ENCODE data around the gene ZNF213. TPM values are rescaled to one million over a fixed set of nuclear protein-coding genes. Genes with fewer than 3 reads are reported as not detected.

The ZNF213 gene
- total RNA-seq, 4 donors from 2014 or later = 3.9 to 14.3 (median 6.4) TPM

GRCh38 chr16:3118846-3119245 is 16.0 kb upstream of the ZNF213 start:
- Histone ChIP-seq H3K27ac (no peak overlapping the region), H3K9me3 (no peaks in the 10 kb centered on the region), H3K4me1 (peaks cover 0 to 21% (median 11%) of the 10 kb centered on the region in 3 donors), H3K27me3 (no peaks in the 10 kb centered on the region), H3K4me3 (no peak overlapping the region), H3K36me3 (peaks cover 13 to 69% (median 37%) of the 10 kb centered on the region in 3 donors)
- 90% methylated on average over 2 of the region's 20 CpGs; no CpG with 5 or more reads in 1 of the 2 donors for WGBS, 2 donors
- DNase-seq = no peak
- no peak for TF ChIP-seq POLR2A (IDR thresholded peaks at IDR 0.05)
- TF ChIP-seq, protein P1, sequence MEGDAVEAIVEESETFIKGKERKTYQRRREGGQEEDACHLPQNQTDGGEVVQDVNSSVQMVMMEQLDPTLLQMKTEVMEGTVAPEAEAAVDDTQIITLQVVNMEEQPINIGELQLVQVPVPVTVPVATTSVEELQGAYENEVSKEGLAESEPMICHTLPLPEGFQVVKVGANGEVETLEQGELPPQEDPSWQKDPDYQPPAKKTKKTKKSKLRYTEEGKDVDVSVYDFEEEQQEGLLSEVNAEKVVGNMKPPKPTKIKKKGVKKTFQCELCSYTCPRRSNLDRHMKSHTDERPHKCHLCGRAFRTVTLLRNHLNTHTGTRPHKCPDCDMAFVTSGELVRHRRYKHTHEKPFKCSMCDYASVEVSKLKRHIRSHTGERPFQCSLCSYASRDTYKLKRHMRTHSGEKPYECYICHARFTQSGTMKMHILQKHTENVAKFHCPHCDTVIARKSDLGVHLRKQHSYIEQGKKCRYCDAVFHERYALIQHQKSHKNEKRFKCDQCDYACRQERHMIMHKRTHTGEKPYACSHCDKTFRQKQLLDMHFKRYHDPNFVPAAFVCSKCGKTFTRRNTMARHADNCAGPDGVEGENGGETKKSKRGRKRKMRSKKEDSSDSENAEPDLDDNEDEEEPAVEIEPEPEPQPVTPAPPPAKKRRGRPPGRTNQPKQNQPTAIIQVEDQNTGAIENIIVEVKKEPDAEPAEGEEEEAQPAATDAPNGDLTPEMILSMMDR (IDR thresholded peaks at IDR 0.05) = no peak
- intact Hi-C loops (cut with DNase I) = no loop called here

DNA sequence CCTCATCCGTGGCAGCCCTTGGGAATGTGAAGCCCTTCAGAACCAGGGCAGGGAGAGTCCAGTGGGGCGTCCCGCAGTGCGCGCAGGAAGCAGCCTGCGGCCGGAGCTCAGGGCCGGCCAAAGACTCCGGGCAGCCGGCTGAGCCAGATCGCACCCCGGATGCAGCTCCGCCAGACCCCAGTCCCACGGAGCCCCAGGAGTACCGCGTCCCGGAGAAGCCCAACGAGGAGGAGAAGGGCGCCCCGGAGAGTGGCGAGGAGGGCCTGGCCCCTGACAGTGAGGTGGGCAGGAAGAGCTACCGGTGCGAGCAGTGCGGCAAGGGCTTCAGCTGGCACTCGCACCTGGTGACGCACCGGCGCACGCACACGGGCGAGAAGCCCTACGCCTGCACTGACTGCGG is 15.5 kb upstream of the ZNF213 start:
- intact Hi-C loops (cut with DNase I) = no loop called here
- 87 to 97% methylated on average over 3 to 6 of the region's 33 CpGs for WGBS, 2 donors
- peaks cover 13 to 65% (median 37%) of the 10 kb centered on the region in 3 donors for H3K36me3 ChIP-seq

DNA sequence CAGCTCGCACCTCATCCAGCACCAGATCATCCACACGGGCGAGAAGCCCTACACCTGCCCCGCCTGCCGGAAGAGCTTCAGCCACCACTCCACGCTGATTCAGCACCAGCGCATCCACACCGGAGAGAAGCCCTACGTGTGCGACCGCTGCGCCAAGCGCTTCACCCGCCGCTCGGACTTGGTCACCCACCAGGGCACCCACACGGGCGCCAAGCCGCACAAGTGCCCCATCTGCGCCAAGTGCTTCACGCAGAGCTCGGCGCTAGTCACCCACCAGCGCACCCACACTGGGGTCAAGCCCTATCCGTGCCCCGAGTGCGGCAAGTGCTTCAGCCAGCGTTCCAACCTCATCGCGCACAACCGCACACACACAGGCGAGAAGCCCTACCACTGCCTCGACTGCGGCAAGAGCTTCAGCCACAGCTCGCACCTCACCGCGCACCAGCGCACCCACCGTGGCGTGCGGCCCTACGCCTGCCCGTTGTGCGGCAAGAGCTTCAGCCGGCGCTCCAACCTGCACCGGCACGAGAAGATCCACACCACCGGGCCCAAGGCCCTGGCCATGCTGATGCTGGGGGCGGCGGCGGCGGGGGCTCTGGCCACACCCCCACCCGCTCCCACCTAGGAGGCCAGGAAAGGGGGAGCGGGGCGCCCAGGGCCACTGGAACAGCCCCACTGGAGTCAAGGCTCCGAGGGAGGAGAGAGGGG is 15.0 kb upstream of the ZNF213 start:
- intact Hi-C loops (cut with DNase I) = no loop called here
- DNase-seq = no peak
- 80 to 96% methylated on average over 2 to 14 of the region's 57 CpGs for WGBS, 2 donors
- no peaks in the 10 kb centered on the region for H3K9me3 ChIP-seq
- no peak overlapping the region for H3K4me3 ChIP-seq
- H3K27ac ChIP-seq = no peak overlapping the region
- peaks cover 13 to 59% (median 37%) of the 10 kb centered on the region in 3 donors for H3K36me3 ChIP-seq
- peaks cover 0 to 15% (median 7%) of the 10 kb centered on the region in 3 donors for H3K4me1 ChIP-seq
- H3K27me3 ChIP-seq = no peaks in the 10 kb centered on the region
- TF ChIP-seq POLR2A (IDR thresholded peaks at IDR 0.05) = no peak
- TF ChIP-seq, protein P1 (IDR thresholded peaks at IDR 0.05) = no peak

More for the DNA sequence above, 15.5 kb upstream of the ZNF213 start:
- Histone ChIP-seq H3K4me1 (peaks cover 0 to 18% (median 7%) of the 10 kb centered on the region in 3 donors), H3K27me3 (no peaks in the 10 kb centered on the region), H3K9me3 (no peaks in the 10 kb centered on the region), H3K4me3 (no peak overlapping the region), H3K27ac (no peak overlapping the region)
- DNase-seq = no peak
- TF ChIP-seq POLR2A (IDR thresholded peaks at IDR 0.05) = no peak
- TF ChIP-seq, protein P1 (IDR thresholded peaks at IDR 0.05) = no peak

GRCh38 chr16:3120435-3120834 is 14.4 kb upstream of the ZNF213 start:
- H3K4me3 ChIP-seq = no peak overlapping the region
- no peak overlapping the region for H3K27ac ChIP-seq
- no peaks in the 10 kb centered on the region for H3K9me3 ChIP-seq
- no peaks in the 10 kb centered on the region for H3K27me3 ChIP-seq
- intact Hi-C loops (cut with DNase I) = no loop called here
- H3K4me1 ChIP-seq = peaks cover 0 to 18% (median 13%) of the 10 kb centered on the region in 3 donors
- peaks cover 13 to 54% (median 33%) of the 10 kb centered on the region in 3 donors for H3K36me3 ChIP-seq
- DNase-seq = no peak
- 85 to 94% methylated on average over 10 to 12 of the region's 16 CpGs for WGBS, 2 donors
- TF ChIP-seq, protein P1 (IDR thresholded peaks at IDR 0.05) = no peak
- TF ChIP-seq POLR2A (IDR thresholded peaks at IDR 0.05) = no peak

DNA sequence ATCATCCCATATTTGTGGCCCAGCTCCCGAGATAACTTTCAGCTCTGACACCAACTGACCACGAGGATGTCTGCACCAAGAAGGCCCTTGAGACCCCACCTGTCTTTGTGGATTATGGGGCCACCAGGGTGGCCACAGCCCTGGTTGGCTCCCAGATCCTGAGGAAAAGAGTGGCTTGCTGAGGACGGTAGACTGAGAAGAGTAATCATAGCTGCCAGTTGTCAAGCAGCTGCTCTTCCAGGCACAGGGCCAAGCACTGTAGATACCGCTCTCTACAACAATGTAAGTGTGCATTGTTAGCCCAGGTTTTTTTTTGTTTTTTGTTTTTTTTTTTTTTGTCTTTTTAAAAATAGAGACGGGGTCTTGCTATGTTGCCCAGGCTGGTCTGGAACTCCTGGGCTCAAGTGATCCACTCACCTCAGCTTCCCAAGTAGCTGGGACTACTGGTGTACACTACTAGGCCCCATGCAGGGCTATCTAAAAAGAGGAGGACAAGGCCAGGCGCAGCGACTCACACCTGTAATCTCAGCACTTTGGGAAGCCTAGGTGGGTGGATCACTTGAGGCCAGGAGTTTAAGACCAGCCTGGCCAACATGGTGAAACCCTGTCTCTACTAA is 12.9 kb upstream of the ZNF213 start:
- Histone ChIP-seq H3K4me1 (peaks cover 0 to 20% (median 13%) of the 10 kb centered on the region in 3 donors), H3K9me3 (no peaks in the 10 kb centered on the region), H3K36me3 (peaks cover 7 to 38% (median 25%) of the 10 kb centered on the region in 3 donors), H3K27ac (no peak overlapping the region), H3K4me3 (no peak overlapping the region), H3K27me3 (no peaks in the 10 kb centered on the region)
- TF ChIP-seq, protein P1 (IDR thresholded peaks at IDR 0.05) = no peak
- no peak for TF ChIP-seq POLR2A (IDR thresholded peaks at IDR 0.05)
- DNase-seq = no peak
- WGBS, 2 donors = 67% methylated on average over 5 of the region's 7 CpGs; no CpG with 5 or more reads in 1 of the 2 donors
- intact Hi-C loops (cut with DNase I) = no loop called here

Data from esophagus squamous epithelium (tissue), 5 donors.